ENCODE data around the gene CGGBP1.
"Not testable (repeated sequence)": the region's sequence is repeated elsewhere in the genome, so short reads cannot be mapped to it uniquely, and the experiment has no call there.

The CGGBP1 gene

DNA sequence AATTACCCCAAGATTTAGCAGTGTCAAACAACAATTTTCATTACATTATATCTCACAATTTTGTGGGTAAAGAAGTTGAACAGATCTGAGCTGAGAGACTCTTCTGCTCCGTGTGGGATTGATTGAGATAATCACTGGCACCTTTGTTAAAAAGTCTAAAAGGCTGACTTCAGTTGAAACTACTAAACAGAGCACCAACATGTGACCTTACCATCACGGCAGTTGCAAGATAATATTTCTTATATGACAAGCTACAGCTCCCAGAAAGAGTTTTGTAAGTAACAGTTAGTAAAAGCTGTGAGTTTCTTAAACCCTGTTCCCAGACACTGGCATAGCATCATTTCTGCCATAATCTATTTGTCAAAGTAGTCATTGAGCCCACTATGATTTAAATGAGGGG, 25.0 kb downstream of the CGGBP1 start:
- no peak for DNase-seq

GRCh38 chr3:88033079-88033478, 25.7 kb downstream of the CGGBP1 start:
- DNase-seq, result no peak

DNA sequence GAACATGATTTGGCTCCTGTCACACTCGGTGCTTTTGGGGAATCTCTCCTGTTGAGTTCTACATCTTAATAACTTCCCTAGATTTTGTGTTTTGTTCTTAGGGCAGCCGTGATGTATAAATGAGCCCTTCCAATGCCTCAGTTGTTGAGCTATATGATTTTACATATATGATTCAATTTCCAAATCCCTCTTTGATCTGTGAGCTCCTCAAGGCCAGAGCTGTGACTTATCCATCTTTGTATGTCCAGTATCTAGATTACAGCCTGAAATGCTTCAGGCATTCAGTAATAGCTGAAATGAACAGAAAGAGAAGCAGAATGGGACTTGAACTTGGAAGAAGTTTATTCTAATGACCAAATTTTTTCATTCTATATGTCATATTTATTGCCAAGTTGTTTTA, 26.6 kb downstream of the CGGBP1 start:
- no peak for DNase-seq

DNA sequence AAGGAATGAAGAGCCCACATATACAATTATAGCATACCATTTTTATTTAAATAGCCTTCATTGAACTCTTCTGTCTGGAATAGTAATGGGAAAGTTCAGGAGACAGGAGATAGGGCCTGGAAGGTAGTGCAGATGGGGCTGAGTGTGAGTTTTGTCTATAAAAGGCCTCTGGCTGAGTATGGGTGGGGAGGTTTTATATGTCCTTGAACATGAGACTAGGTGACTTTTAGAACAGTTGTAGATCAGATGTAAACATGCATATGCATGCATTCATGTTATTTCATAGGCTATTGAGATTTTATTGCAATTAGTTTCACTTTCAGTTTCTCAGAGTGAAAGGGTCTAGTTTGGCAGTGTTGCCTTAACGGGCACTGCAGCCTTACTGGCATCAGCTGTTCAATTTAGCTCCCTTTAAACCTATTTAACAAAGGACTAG, 27.1 kb downstream of the CGGBP1 start:
- DNase-seq, result no peak

GRCh38 chr3:88030210-88030609, 28.6 kb downstream of the CGGBP1 start:
- DNase-seq, result no peak

DNA sequence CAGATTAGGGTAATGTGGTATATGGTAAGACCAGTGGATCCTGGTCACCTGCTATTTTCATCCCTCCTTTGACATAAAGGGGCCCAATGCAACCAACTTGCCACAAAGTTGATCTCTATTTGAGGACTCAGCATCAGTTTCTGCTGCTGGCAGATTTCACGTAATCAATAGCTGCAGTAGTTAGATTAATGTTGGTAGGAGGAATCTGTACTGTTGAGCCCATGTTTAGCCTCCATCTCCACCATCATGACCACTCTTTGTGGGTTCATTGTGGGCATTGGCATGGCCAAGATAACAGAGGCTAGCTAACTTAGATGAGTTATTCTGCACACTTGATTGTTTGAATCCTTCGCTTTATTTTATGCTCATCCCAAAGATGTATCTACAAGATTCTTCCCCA, 29.9 kb downstream of the CGGBP1 start:
- no peak for DNase-seq

DNA sequence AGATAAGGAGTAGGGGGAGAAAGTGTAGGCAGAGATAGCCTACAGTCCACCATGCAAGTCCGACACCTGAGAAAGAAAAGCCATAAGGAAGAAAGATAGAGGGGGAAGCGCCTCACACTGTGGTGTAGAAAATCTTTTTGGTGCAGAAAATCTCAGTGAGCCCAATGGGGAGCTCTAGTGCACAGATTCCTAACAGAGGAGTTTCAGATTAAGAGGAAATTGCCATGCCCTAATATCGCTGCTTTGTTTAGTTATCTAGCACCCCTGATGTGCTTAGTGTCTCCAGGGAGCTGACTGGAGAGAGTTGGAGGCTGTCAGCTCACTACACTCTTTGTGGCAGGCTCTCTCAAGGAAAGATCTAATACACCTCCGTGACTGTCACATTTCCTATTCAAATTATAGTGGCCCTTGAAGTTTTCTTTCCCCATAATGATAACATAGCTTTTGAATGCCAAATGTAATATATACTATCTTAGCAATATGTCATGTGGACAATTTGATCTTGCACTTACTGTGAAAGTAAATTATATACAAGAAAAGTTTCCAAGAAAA, 33.7 kb downstream of the CGGBP1 start:
- DNase-seq, result no peak

GRCh38 chr3:88019024-88019423, 39.8 kb downstream of the CGGBP1 start:
- no peak for DNase-seq

- DNase-seq, result not testable (repeated sequence)
Measured at GRCh38 chr3:88015656-88016055, 43.1 kb downstream of the CGGBP1 start.

GRCh38 chr3:88013592-88013991, 45.2 kb downstream of the CGGBP1 start:
- no peak for DNase-seq

DNA sequence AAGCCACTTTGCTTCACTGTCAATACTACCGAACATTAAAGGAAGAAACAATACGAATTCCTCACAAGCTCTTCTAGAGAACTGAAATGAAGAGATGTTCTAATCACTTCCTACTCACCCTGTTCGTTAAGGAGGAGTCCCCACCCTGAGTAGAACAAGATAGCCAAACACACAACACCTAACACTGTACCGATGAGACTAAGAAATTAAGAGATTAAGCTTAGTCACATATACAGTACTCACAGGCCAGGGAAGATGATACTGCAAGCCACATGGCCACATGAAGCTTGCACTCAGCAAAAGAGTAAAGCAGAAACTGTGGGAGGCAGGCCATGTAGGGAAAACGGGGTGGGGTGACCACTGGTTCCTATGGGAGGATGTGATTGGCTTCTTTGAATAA, 48.0 kb downstream of the CGGBP1 start:
- DNase-seq, result no peak

- DNase-seq, result no peak
Measured at GRCh38 chr3:88009066-88009465, 49.7 kb downstream of the CGGBP1 start.

- DNase-seq, result no peak
Measured at GRCh38 chr3:88005066-88005465, 53.7 kb downstream of the CGGBP1 start.

GRCh38 chr3:88003115-88003755, 55.6 kb downstream of the CGGBP1 start:
- no peak for DNase-seq

- DNase-seq, result no peak
Measured at GRCh38 chr3:88002448-88002847, 56.4 kb downstream of the CGGBP1 start.

All from activated T-cell treated with anti-CD3 and anti-CD28 coated beads, Interleukin-2, amount 50 U/mL, for 1 hour (primary cell).